Effector CD4-positive, alpha-beta T cell (primary cell): ENCODE results near the gene NANOGP8.
A peak's percentile ranks its signal among the peaks of the same experiment; 100 is the strongest.
"Not testable (repeated sequence)": the region's sequence is repeated elsewhere in the genome, so short reads cannot be mapped to it uniquely, and the experiment has no call there.

Experiments used
- DNase-seq: peaks from one replicate; pipeline ENCODE4 v3.0.0-alpha.2; 2020

Gene NANOGP8

DNA sequence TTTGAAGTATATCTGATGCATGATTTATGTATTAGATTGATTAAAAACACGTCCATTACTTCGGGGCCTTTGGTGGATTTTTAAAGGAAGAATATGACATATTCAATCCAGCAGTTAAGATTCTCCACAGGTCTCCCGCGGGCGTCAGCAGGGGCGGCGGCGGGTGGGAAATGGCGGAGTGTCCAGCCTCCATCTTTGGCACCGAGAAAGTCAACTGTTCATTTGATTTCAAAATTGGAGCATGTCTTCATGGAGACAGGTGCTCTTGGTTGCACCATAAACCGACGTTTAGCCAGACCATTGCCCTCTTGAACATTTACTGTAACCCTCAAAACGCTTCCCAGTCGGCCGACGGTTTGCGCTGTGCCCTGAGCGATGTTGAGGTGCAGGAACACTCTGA is 7.2 kb upstream of the NANOGP8 start:
- no peak for DNase-seq

DNA sequence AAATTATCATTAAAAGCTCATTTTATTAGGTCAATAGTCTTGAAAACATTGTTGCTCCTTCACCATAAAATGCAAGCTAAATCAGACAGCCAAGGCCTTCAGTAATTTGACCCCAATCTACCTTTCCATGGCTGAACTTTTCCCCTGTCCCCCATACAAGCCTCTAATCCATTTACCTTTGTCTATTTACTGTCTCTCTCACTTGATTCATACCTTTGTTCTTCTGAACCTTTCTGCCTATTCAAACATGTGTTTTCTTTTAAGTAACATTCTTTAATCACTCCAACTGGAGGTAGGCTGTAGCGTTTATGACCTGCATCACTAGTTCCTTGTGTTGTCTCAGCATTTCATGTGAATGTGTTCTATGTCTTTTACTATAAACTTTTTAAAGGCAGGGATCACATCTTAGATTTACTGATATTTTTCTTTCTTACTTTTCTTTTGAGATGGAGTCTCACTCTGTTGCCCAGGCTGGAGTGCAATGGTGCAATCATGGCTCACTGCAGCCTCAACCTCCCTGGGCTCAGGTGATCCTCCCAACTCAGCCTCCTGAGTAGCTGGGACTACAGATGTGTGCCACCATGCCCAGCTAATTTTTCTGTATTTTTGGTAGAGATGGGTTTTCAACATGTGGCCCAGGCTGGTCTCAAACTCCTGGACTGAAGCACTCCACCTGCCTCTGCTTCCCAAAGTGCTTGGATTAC is 5.2 kb upstream of the NANOGP8 start:
- DNase-seq = no peak

DNA sequence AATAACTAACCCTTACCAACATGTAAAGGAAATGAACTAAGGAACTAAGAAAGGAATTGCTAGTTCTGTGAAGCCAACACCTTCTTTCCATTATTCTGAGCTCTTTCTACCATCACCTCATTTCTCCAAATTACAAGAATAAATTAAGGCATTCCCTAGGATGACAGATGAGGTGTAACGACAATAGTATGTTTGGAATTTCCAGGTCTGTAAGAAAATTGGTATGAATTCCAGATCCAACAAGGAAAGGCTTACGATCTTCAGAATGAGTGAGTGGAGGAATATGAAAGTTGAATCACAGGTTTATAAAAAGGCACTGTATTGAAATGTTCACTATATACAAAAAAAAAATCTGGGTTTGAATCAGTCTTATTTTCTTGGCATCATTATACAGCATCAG is 4.5 kb upstream of the NANOGP8 start:
- no peak for DNase-seq

GRCh38 chr15:35088329-35088728 is 3.2 kb upstream of the NANOGP8 start:
- no peak for DNase-seq

- no peak for DNase-seq
Observed at GRCh38 chr15:35087759-35088158, 2.7 kb upstream of the NANOGP8 start.

GRCh38 chr15:35082371-35083348 is 2.4 kb downstream of the NANOGP8 start:
- DNase-seq = not testable (repeated sequence)

DNA sequence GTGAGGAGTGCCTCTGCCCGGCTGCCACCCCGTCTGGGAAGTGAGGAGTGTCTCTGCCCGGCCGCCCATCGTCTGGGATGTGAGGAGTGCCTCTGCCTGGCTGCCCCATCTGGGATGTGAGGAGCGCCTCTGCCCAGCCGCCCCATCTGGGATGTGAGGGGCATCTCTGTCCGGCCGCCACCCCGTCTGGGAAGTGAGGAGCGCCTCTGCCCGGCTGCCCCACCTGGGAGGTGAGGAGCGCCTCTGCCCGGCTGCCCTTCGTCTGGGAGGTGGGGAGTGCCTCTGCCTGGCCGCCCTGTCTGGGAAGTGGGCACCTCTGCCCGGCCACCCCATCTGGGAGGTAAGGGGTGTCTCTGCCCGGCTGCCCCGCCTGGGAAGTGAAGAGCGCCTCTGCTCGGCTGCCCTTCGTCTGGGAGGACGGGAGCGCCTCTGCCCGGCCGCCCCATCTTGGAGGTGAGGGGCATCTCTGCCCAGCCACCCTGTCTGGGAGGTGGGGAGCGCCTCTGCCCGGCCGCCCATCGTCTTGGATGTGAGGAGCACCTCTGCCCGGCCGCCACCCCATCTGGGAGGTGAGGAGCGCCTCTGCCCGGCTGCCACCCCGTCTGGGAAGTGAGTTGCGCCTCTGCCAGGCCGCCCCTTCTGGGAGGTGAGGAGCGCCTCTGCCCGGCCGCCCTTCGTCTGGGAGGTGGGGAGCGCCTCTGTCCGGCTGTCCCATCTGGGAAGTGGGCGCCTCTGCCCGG is 3.3 kb downstream of the NANOGP8 start:
- not testable (repeated sequence) for DNase-seq

GRCh38 chr15:35080226-35080625 is 4.9 kb downstream of the NANOGP8 start:
- DNase-seq = no peak

- DNase-seq = peak; percentile 9
Observed at GRCh38 chr15:35078221-35078915, 6.7 kb downstream of the NANOGP8 start.

GRCh38 chr15:35071106-35071505 is 14.0 kb downstream of the NANOGP8 start:
- no peak for DNase-seq

GRCh38 chr15:35068846-35069475 is 16.1 kb downstream of the NANOGP8 start:
- no peak for DNase-seq

DNA sequence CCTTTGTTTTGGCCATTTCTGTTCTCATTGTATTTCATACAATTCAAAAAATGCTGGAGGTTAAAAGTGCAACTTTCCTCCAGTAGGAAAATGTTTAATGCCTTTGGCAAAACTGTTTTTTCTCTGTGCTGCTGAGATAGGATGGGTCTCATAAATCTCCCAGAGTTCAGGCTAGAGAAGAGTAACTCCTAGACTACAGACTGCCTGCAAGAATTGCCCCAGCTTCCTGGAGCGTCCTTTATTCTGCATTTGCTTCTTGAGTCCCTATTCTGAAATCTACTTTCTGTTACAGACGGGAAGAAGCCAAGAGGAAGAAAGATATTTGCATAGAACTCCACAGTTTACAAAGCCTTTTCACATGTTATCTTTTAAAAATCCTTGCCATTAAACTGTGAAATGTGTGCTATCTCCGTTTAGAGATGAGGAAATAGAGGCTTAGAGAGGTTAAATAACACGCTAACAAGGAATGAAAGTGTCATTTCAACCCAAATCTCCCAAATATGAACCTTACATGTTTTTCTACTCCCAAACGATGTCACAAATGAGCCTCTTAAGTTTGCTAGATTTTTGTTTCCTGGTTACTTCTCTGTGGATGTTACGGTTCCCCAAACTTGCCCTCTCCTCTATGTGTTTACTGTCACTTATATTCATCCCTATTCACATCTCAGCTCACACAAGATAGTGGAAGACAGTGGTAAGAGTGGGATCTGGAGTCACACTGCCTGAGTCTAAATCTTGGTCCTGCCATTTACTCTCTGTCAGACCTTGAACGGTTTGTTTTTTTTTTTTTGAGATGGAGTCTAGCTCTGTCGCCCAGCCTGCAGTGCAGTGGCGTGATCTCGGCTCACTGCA is 17.4 kb downstream of the NANOGP8 start:
- no peak for DNase-seq

DNA sequence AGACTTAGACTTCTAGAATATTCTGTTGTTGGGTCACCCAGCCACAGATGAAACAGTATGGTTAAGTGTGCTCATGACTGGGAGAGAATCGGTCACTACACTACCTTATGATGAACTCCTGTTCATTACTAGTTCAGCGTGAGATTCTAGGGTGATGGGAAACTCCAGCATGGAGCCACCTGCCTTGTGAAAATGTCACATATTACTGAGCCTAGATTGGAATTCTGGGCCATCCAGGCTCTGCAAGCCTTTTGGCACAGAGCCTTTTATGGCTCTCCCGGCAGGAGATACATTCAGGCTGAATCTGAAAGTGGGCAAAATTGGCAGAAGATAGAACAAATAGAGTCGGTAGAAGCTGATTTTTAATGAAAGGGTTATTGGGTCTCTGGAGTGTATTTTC is 19.0 kb downstream of the NANOGP8 start:
- DNase-seq = no peak

- no peak for DNase-seq
Observed at GRCh38 chr15:35064576-35065190, 20.4 kb downstream of the NANOGP8 start.

GRCh38 chr15:35062738-35063099 is 22.4 kb downstream of the NANOGP8 start:
- no peak for DNase-seq

GRCh38 chr15:35061825-35062737 is 23.0 kb downstream of the NANOGP8 start:
- DNase-seq = no peak

- no peak for DNase-seq
Observed at GRCh38 chr15:35061161-35061824, 23.8 kb downstream of the NANOGP8 start.

GRCh38 chr15:35060591-35060990 is 24.5 kb downstream of the NANOGP8 start:
- DNase-seq = no peak

DNA sequence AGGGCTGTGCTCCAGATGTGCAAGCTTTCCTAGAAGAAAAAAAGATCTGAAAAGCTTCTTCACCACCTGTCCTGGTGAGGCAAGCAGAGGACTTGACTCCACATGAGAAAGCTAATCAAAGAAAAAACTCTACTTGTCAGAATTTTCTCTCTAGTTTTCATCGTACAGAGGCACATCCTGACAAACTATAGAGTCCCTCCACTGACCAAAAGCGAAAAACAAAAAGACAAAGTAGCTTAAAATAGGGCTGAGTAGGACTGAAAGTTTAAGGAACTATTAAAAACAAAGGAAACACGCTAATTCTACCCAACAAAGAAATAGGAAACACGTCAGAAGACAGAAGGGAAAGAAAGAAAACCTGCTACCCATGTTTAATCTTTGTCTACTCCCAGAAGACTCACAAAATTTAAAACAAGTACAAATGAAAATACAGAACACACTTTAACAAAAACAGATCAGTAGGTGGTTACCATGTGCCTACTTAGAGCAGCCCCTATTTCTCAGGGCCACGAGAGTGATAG is 26.5 kb downstream of the NANOGP8 start:
- no peak for DNase-seq
